Urinary bladder (tissue), 4 donors: ENCODE results near the gene IRGM. TPM values are rescaled to one million over a fixed set of nuclear protein-coding genes. Genes with fewer than 3 reads are reported as not detected.
"Not testable (repeated sequence)": the region's sequence is repeated elsewhere in the genome, so short reads cannot be mapped to it uniquely, and the experiment has no call there.

Experiments used
- DNase-seq: peaks from one replicate; pipeline ENCODE4 v3.0.0-alpha.2; 2015; ENCODE audit errors: extremely low spot score
- H3K27ac ChIP-seq: one replicate; pipeline ENCODE4 v1.5.1; 2013; ENCODE audit warnings: low read depth, mild to moderate bottlenecking, moderate library complexity
- H3K36me3 ChIP-seq: one replicate; pipeline ENCODE4 v1.6.1; 2013; ENCODE audit warnings: mild to moderate bottlenecking, moderate library complexity; ENCODE audit not compliant: insufficient read depth
- H3K4me1 ChIP-seq: one replicate; pipeline ENCODE4 v1.6.1; 2013; ENCODE audit warnings: mild to moderate bottlenecking, moderate library complexity; ENCODE audit not compliant: insufficient read depth
- H3K4me3 ChIP-seq: one replicate; pipeline ENCODE4 v1.5.1; 2013; ENCODE audit warnings: low read depth, low read length
- WGBS: extraction: QIAGEN DNeasy Blood & Tissue Kit; methylation state at CpG from one replicate; pipeline ENCODE4 v1.1.7; 2013; 5-methylcytosine and 5-hydroxymethylcytosine counted together
- polyA plus RNA-seq: library from polyadenylated mRNA; stranded (reverse); fragments of 200-250 nt; gene quantifications from one replicate; pipeline ENCODE4 v1.2.3, GENCODE V29; 2013
- total RNA-seq: library from RNA; depleted of rRNA; stranded (reverse); fragments of >200 nt; gene quantifications from one replicate; pipeline ENCODE4 v1.2.3, GENCODE V29; 2014
- donor health status: healthy with polysubstance abuse.
- donor health status: healthy.

The IRGM gene
- total and polyA plus RNA-seq, 2 donors = 0.16 TPM; not detected in 1

DNA sequence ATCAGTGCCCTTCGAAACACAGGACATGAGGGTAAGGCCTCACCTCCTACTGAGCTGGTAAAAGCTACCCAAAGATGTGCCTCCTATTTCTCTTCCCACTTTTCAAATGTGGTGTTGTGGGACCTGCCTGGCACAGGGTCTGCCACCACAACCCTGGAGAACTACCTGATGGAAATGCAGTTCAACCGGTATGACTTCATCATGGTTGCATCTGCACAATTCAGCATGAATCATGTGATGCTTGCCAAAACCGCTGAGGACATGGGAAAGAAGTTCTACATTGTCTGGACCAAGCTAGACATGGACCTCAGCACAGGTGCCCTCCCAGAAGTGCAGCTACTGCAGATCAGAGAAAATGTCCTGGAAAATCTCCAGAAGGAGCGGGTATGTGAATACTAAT, 1.9 kb downstream of the IRGM start:
- no peak overlapping the region for H3K4me3 ChIP-seq
- WGBS = 78% methylated on average over 4 of the region's 4 CpGs
- H3K27ac ChIP-seq = no peak overlapping the region
- no peaks in the 10 kb centered on the region for H3K36me3 ChIP-seq
- no peak for DNase-seq
- no peaks in the 10 kb centered on the region for H3K4me1 ChIP-seq

DNA sequence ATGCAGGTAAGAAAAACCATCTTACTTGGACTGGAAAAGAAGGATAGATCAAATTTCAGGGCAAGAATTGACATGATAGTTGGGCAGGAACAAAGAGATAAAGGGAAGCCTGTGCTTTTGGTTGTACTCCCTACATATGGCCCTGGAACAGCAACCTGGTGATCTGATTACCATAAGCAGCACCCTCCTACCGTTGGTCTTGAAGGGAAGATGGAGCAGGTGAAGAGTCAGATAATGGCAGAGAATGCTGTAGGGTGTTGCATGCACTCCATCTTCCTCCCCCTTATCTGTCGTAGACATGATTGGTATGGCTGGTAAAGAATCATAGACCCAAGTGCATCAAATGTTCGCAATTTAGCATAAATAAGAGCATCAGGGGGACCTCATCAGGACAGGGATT, 4.7 kb downstream of the IRGM start:
- no peak for DNase-seq
- no peak overlapping the region for H3K4me3 ChIP-seq
- H3K36me3 ChIP-seq = no peaks in the 10 kb centered on the region
- H3K4me1 ChIP-seq = no peaks in the 10 kb centered on the region
- WGBS = 55% methylated on average over 3 of the region's 3 CpGs
- H3K27ac ChIP-seq = no peak overlapping the region

DNA sequence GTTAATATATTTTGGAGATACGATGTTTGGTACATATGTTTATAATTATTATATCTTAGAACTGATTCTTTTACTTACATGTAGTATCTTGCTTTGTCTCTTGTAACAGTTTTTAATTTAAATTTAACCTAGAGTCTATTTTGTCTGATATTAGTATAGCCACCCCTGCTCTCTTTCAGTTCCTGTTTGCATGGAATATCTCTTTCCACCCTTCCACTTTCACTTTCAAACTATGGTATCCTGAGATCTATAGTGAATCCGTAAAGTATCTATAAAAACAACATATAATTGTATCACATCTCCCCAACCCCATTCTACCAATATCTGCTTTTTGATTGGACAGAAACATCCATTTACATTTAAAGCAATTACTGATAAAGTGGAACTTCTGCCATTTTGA, 7.2 kb downstream of the IRGM start:
- 87% methylated on average over 2 of the region's 2 CpGs for WGBS
- H3K4me1 ChIP-seq = no peaks in the 10 kb centered on the region
- H3K36me3 ChIP-seq = no peaks in the 10 kb centered on the region
- H3K27ac ChIP-seq = no peak overlapping the region
- no peak for DNase-seq
- H3K4me3 ChIP-seq = no peak overlapping the region

DNA sequence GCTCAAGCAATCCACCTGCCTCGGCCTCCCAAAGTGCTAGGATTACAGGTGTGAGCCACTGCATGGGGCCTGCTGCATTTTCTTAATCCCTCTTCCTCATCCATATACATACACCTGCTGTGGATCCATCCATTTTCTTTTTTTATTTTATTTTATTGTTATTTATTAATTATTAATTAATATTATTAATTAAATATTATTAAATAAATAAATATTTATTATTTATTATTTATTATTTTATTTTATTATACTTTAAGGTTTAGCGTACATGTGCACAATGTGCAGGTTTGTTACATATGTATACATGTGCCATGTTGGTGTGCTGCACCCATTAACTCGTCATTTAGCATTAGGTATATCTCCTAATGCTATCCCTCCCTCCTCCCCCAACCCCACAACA, 10.4 kb downstream of the IRGM start:
- H3K4me3 ChIP-seq, DNase-seq, H3K36me3 ChIP-seq, H3K27ac ChIP-seq, H3K4me1 ChIP-seq: not testable (repeated sequence)
- WGBS = 85% methylated on average over 3 of the region's 3 CpGs

DNA sequence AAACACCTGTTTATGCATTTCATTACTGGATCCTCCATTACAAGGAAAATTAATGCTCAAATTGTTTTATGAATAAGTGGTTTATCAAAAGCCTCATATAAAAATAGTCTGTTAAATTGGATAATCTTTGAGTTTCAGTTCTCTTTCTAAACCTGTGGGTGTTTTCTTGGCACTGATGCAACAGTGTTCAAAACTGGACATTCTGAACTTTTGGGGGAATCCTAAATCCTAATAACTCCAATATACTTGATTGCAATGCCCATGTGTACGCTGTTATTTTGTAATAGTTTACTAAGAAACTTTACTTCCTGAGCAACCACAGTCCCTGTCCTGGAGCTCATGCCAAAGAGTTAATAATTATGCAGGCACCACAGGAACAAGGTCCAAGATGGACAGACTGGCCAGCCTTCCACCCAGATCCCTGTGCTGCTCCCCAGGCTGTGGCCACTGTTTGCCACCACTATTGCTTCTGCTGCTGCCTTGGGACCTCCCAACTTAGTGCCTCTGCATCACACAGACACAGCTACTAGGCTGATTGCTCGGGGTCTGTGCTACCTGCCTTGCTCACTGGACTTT, 14.0 kb downstream of the IRGM start:
- H3K36me3 ChIP-seq = no peaks in the 10 kb centered on the region
- 74% methylated on average over 2 of the region's 2 CpGs for WGBS
- no peak for DNase-seq

DNA sequence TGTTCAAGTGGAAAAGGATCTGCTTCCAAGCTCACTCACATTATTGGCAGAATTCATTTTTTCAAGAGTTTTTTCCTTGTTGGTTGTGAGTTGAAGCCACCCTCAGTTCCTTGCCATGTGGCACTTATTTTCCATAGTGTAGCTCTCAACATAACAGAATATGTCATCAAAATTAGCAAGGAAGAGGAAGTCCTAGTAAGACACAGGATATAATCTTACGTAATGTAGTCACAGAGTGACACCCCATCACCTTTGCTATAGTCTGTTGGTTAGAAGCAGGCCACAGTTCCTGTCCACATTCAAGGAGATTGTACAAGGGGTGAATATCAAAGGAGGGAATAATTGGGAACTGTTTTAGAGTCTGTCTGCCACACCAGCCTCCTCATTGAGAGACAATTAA, 15.7 kb downstream of the IRGM start:
- no peak overlapping the region for H3K27ac ChIP-seq
- DNase-seq = no peak
- WGBS = 77% methylated on average over 1 of the region's 1 CpG

More for the DNA sequence above, 14.0 kb downstream of the IRGM start:
- Histone ChIP-seq H3K4me3 (no peak overlapping the region), H3K4me1 (no peaks in the 10 kb centered on the region), H3K27ac (no peak overlapping the region)

DNA sequence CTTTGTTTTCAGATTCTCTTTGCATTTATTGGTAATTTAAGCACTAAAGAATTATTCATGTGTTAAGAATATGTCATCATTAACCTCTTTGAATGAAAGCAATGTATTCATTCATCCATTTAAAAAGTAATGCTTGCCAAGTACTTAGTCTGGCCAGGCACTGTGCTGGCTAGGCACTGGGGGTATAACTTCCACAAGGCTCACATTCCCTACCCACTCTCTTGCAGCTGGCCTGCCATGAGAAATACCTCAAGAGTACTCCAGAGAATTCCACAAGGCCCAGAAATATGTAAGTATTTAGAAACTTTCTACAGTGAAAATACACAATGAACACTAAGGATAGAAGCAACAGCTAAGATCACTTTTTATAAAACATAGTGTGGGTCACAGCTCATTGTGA, 33.0 kb downstream of the IRGM start:
- H3K4me1 ChIP-seq = no peaks in the 10 kb centered on the region
- H3K27ac ChIP-seq = no peak overlapping the region
- no peaks in the 10 kb centered on the region for H3K36me3 ChIP-seq
- no peak for DNase-seq
- no peak overlapping the region for H3K4me3 ChIP-seq

More for the DNA sequence above, 15.7 kb downstream of the IRGM start:
- H3K4me3 ChIP-seq = no peak overlapping the region
- no peaks in the 10 kb centered on the region for H3K4me1 ChIP-seq
- no peaks in the 10 kb centered on the region for H3K36me3 ChIP-seq

DNA sequence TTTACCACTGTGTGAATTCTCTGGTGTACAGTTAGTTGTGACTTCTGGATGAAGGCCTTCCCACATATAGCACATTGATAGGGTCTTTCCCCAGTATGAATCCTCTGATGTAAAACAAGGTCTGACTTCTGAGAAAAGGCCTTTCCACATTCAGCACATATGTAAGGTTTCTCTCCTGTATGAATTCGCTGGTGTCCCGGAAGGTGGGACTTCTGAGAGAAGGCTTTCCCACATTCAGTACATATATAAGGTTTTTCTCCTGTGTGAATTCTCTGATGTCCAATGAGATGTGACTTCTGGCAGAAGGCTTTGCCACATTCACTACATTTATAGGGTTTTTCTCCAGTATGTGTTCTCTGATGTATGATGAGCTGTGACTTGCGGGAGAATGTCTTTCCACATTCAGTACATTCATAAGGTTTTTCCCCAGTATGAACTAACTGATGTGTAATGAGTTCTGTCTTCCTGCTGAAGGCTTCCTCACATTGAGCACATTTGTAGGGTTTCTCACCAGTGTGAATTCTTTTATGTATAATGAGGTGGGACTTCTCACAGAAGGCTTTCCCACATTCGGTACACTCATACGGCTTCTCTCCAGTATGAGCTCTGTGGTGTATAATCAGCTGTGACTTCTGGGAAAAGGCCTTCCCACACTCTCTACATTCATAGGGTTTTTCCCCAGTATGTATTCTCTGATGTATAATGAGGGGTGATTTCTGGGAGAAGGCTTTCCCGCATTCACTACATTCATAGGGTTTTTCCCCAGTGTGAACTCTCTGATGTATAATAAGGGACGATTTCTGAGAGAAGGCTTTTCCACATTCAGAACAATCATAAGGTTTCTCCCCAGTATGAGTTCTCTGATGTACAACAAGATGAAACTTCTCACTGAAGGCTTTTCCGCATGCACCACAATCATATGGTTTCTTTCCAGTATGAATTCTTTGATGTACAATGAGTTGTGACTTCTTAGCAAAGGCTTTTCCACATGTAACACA, 49.4 kb downstream of the IRGM start:
- peaks cover 4% of the 10 kb centered on the region for H3K36me3 ChIP-seq
- DNase-seq = no peak
- no peaks in the 10 kb centered on the region for H3K4me1 ChIP-seq
- no peak overlapping the region for H3K27ac ChIP-seq
- 99% methylated on average over 8 of the region's 8 CpGs for WGBS
- H3K4me3 ChIP-seq = no peak overlapping the region

Other genes starting within 250 kb of the IRGM start
- 6.8 TPM for gene SYNPO, start 205.9 kb upstream of the IRGM start, total RNA-seq
- 47.2 TPM for gene SYNPO, start 205.9 kb upstream of the IRGM start, polyA plus RNA-seq
- 3.2 TPM for gene MYOZ3, start 185.3 kb upstream of the IRGM start, total RNA-seq
- 1.5 TPM for gene MYOZ3, start 185.3 kb upstream of the IRGM start, polyA plus RNA-seq
- gene RBM22, start 145.5 kb upstream of the IRGM start, total RNA-seq = 31.1 TPM
- gene RBM22, start 145.5 kb upstream of the IRGM start, polyA plus RNA-seq = 28.3 TPM
- 95.5 TPM for gene DCTN4, start 87.5 kb upstream of the IRGM start, total RNA-seq
- gene DCTN4, start 87.5 kb upstream of the IRGM start, polyA plus RNA-seq = 29.4 TPM
- 10.2 TPM for gene SMIM3, start 67.8 kb upstream of the IRGM start, total RNA-seq
- gene SMIM3, start 67.8 kb upstream of the IRGM start, polyA plus RNA-seq = 37.1 TPM
- gene ZNF300, start 58.5 kb downstream of the IRGM start, total RNA-seq = 21.3 TPM
- gene ZNF300, start 58.5 kb downstream of the IRGM start, polyA plus RNA-seq = 3.7 TPM
- 8.6 TPM for gene GPX3, start 174.1 kb downstream of the IRGM start, total RNA-seq
- 1,418 TPM for gene GPX3, start 174.1 kb downstream of the IRGM start, polyA plus RNA-seq
- 32.4 TPM for gene TNIP1, start 234.5 kb downstream of the IRGM start, total RNA-seq
- 69.3 TPM for gene TNIP1, start 234.5 kb downstream of the IRGM start, polyA plus RNA-seq